HepG2 (cell line): ENCODE results near the gene TSPAN5. TPM values are rescaled to one million over a fixed set of nuclear protein-coding genes. Genes with fewer than 3 reads are reported as not detected.

ENCODE experiments used
- ATAC-seq: fragments of 200-7000 bp; cut with Tn5 transposase; 3 replicates; pipeline ENCODE4 v1.9.1; 2020; ENCODE audit warnings: mild to moderate bottlenecking, moderate library complexity
- BruUV-seq: library from RNA; stranded (reverse); fragments of 400-500 nt; replicated peaks from 2 replicates; lab custom pipeline; 2021; lab: Mats Ljungman, UMichigan
- CTCF ChIA-PET: fragments of 300-600 bp; formaldehyde crosslinking; extraction: SDS; loops from one replicate; lab custom pipeline; 2021; ENCODE audit warnings: low total read pairs, inconsistent platforms, low intra/inter-chr PET ratio; lab: Yijun Ruan, JAX
- POLR2A ChIA-PET: fragments of 350-600 bp; sonication (Branson Sonifier 250); formaldehyde crosslinking; loops from one replicate; lab custom pipeline; 2020; ENCODE audit warnings: antibody characterized with exemption, inconsistent platforms; lab: Yijun Ruan, JAX
- DNase-seq: peaks from one replicate; pipeline ENCODE4 v3.0.0-alpha.2; 2015; ENCODE audit warnings: low spot score
- FAIRE-seq: peaks from 3 replicates; lab custom pipeline; 2011; peaks lifted over from hg19 to GRCh38; lab: Jason Lieb, UNC
- H2AFZ ChIP-seq: one replicate; pipeline ENCODE4 v1.6.1; 2011; ENCODE audit warnings: low read length, inconsistent platforms
- H3K27ac ChIP-seq: fragments of 300-600 bp; 3 replicates; pipeline ENCODE4 v1.8.0; 2011; ENCODE audit warnings: mixed run types, mild to moderate bottlenecking, mixed read lengths, low read length, inconsistent platforms; ENCODE audit not compliant: insufficient read depth; ENCODE audit errors: extremely low read length
- H3K27me3 ChIP-seq, 2 experiments: fragments of 200-600 bp in 1 of 2; 2 replicates in 1 of 2; 3 replicates in 1 of 2; pipeline versions ENCODE4 v1.6.0 to v1.8.0; 2011; ENCODE audit warnings: low read length in 2 of 2, mild to moderate bottlenecking in 2 of 2, moderate library complexity in 2 of 2, inconsistent platforms in 1 of 2; ENCODE audit not compliant: insufficient read depth in 2 of 2, control insufficient read depth in 1 of 2
- H3K36me3 ChIP-seq, 2 experiments: fragments of 200-600 bp in 1 of 2; replicated peaks in 1 of 2; 2 replicates in 1 of 2; 3 replicates in 1 of 2; pipeline versions ENCODE4 v1.5.1 to v1.8.0; 2011; ENCODE audit warnings: low read length in 2 of 2, inconsistent platforms in 1 of 2; ENCODE audit not compliant: insufficient read depth in 2 of 2, control insufficient read depth in 1 of 2
- H3K4me1 ChIP-seq: 2 replicates; pipeline ENCODE4 v1.5.1; 2012; ENCODE audit warnings: low read length, inconsistent platforms; ENCODE audit not compliant: insufficient read depth
- H3K4me2 ChIP-seq: 2 replicates; pipeline ENCODE4 v1.6.0; 2011; ENCODE audit warnings: low read depth, low read length, inconsistent platforms
- H3K4me3 ChIP-seq, 3 experiments: fragments of 200-600 bp in 1 of 3; sonication (generic), shearing (Covaris generic) in 1 of 3; replicated peaks in 1 of 3; 2 replicates each; pipeline ENCODE4 v1.5.1; 2011 to 2016; ENCODE audit warnings: low read length in 3 of 3, inconsistent platforms in 2 of 3, low read depth in 2 of 3, mild to moderate bottlenecking in 2 of 3, control low read depth in 1 of 3, mixed read lengths in 1 of 3; ENCODE audit not compliant: insufficient read depth in 1 of 3
- H3K79me2 ChIP-seq: one replicate; pipeline ENCODE4 v1.6.1; 2011; ENCODE audit warnings: low read length, inconsistent platforms; ENCODE audit not compliant: insufficient read depth
- H3K9ac ChIP-seq: 2 replicates; pipeline ENCODE4 v1.6.0; 2011; ENCODE audit warnings: mild to moderate bottlenecking, low read depth, low read length, inconsistent platforms; ENCODE audit not compliant: insufficient read depth
- H3K9me3 ChIP-seq: 2 replicates; pipeline ENCODE4 v1.5.1; 2012; ENCODE audit warnings: mild to moderate bottlenecking, low read length
- H4K20me1 ChIP-seq: 2 replicates; pipeline ENCODE4 v1.6.0; 2011; ENCODE audit warnings: inconsistent platforms, mild to moderate bottlenecking, low read length, moderate library complexity; ENCODE audit not compliant: insufficient read depth
- CBFB ChIP-seq: sonication (generic); formaldehyde crosslinking; IDR thresholded peaks from 2 replicates; pipeline ENCODE4 v1.4.0; 2020; ENCODE audit warnings: missing genetic modification reagents
- HDAC6 ChIP-seq: fragments of 200-600 bp; sonication (generic); IDR thresholded peaks from 2 replicates; pipeline ENCODE4 v1.7.0; 2017; ENCODE audit warnings: mild to moderate bottlenecking, antibody characterized with exemption, low read length, low read depth
- ZNF672 ChIP-seq: sonication (generic); formaldehyde crosslinking; IDR thresholded peaks from 2 replicates; pipeline ENCODE4 v1.8.1; 2022; ENCODE audit warnings: missing genetic modification reagents
- ZNF773 ChIP-seq: sonication (generic); formaldehyde crosslinking; IDR thresholded peaks from 2 replicates; pipeline ENCODE4 v1.4.0; 2020; ENCODE audit warnings: missing genetic modification reagents, borderline replicate concordance
- WGBS: methylation state at CpG from one replicate; pipeline ENCODE4 v1.1.6; 2017; ENCODE audit warnings: low lambda C conversion rate; 5-methylcytosine and 5-hydroxymethylcytosine counted together
- in situ Hi-C: cut with HindIII; loops from 2 replicates; pipeline ENCODE4 v1.10.0; 2017; ENCODE audit warnings: low pct_unique_long_range_greater_than_20kb; ENCODE audit not compliant: extremely low pct_ligation_motif_present
- intact Hi-C: fragments of 100-400 bp; cut with micrococcal nuclease; formaldehyde crosslinking; loops from one replicate; pipeline ENCODE4 v1.10.0; 2022; ENCODE audit not compliant: unreplicated experiment
- polyA plus RNA-seq, 8 experiments: library from polyadenylated mRNA; depleted of rRNA in 3 of 8; stranded (reverse) in 7 of 8; unstranded in 1 of 8; fragments of >200 nt; fragmentation: Illumina TruSeq in 4 of 8; extraction: Trizol in 4 of 8; gene quantifications; 2 replicates each; pipeline versions ENCODE4 v1.2.1 to v1.2.3, GENCODE V29; 2011 to 2016; ENCODE audit warnings: low read depth in 4 of 8, missing spikeins in 1 of 8, mixed read lengths in 1 of 8; ENCODE audit not compliant: insufficient read depth in 1 of 8
- total RNA-seq, 5 experiments: library from RNA; depleted of rRNA; stranded (reverse); fragments of >200 nt; fragmentation: Illumina TruSeq; extraction: Trizol; gene quantifications; 2 replicates each; pipeline ENCODE4 v1.2.3, GENCODE V29; 2016; ENCODE audit warnings: low read depth in 1 of 5
- TF ChIP-seq, protein P1 (sequence below): IDR thresholded peaks from 2 replicates; pipeline ENCODE4 v1.6.1; 2016; ENCODE audit warnings: missing compliant biosample characterization, missing genetic modification reagents, borderline replicate concordance
- TF ChIP-seq, protein P2 (sequence below): sonication (generic); formaldehyde crosslinking; IDR thresholded peaks from 2 replicates; pipeline ENCODE4 v1.8.1; 2023; ENCODE audit warnings: mild to moderate bottlenecking, missing genetic modification reagents

TSPAN5 gene
- total and polyA plus RNA-seq, 2 of the 13 experiments (the other 11 are each of a cell fraction or from before 2014, with no cell fraction given): 0.20 to 0.53 TPM

DNA sequence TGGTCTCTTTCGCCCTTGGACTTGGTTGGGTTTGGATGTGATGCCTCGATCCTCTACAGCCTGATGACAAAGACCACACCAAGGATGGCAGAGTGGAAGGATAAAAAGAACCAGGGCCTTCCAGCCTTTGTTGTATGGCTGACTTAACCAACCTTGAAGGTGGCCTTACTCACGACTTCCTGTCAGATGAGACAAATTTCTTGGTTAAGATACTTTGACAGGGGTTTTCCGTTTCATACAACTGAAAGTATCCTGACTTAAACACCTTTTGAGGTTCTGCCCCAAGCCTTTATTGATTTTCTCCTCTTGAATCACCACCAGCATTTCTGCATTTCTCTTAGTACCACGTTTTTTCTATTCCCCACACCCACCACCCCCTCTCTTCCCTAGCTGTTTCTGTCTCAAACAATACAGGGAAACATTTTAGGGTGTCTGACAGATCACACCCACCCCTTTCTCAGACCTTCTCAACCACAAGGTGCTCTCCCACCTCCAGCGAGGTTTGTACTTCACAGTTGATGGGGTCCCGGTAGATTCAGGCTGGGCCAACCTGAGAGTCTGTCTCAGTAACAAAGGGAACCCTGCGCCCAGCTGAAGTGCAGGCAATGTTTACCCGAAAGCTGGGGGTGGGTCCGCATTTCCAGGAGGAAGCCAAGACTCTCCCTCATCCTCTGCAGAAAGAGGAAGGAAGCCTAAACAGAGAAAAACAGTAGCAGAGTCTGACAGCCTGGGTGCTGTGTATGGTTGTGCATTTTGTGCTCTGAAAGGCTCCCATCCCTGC is 5.0 kb upstream of the TSPAN5 start:
- no TSS peak for BruUV-seq
- Histone ChIP-seq H3K4me3 (no peak overlapping the region), H3K9me3 (no peaks in the 10 kb centered on the region), H3K79me2 (no peaks in the 10 kb centered on the region), H3K9ac (no peak overlapping the region), H3K27me3 (peaks cover 0 to 19% of the 10 kb centered on the region in 2 experiments; a peak in 2 of 5 replicates), H3K27ac (no peak overlapping the region), H2AFZ (no peak overlapping the region), H3K36me3 (no peaks in the 10 kb centered on the region), H4K20me1 (no peaks in the 10 kb centered on the region), H3K4me1 (no peaks in the 10 kb centered on the region), H3K4me2 (no peak overlapping the region)
- ChIA-PET CTCF (no interaction called here), POLR2A (no interaction called here)
- in situ Hi-C loops (no loop called here), intact Hi-C loops (no loop called here)
- FAIRE-seq (no peak), DNase-seq (no peak), ATAC-seq (no peak)
- 52% methylated on average over 10 of the region's 10 CpGs for WGBS
- TF ChIP-seq ZNF773 (CRISPR knock-in tag): no peak
- TF ChIP-seq, protein P1, sequence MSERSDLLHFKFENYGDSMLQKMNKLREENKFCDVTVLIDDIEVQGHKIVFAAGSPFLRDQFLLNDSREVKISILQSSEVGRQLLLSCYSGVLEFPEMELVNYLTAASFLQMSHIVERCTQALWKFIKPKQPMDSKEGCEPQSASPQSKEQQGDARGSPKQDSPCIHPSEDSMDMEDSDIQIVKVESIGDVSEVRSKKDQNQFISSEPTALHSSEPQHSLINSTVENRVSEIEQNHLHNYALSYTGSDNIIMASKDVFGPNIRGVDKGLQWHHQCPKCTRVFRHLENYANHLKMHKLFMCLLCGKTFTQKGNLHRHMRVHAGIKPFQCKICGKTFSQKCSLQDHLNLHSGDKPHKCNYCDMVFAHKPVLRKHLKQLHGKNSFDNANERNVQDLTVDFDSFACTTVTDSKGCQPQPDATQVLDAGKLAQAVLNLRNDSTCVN (CRISPR knock-in tag): no peak
- TF ChIP-seq HDAC6: no peak
- TF ChIP-seq ZNF672 (CRISPR knock-in tag): no peak

DNA sequence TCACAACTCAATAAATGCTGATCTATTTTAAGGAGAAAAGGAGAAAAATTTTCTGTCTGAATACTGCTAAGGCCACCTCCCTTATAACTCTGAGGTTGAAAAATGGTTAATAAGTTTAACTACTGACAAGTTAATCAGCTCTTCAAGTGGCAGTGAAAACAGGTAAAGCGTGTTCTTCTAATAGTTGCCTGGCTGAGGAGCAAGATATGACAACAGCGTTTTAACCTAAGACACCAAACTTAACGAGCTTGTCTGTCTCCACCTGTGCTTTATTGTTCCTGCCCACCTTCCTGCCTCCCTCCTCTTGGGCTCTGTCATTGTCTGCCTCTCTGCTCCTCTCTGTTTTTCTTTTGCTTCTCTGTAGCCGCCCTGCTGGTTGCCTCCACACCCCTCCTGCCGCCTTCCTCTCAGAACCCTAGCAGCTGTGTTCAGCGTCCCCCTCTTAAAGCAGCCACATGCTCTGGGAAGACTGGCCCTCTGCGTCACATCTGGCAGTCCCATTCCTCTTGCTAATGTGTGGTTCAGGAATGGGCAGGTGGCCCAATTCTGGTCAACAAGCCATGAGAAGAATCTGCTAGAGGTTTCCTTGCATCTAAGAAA is 4.3 kb upstream of the TSPAN5 start:
- peaks cover 5% of the 10 kb centered on the region for H3K4me1 ChIP-seq
- FAIRE-seq: no peak
- TF ChIP-seq, protein P2, sequence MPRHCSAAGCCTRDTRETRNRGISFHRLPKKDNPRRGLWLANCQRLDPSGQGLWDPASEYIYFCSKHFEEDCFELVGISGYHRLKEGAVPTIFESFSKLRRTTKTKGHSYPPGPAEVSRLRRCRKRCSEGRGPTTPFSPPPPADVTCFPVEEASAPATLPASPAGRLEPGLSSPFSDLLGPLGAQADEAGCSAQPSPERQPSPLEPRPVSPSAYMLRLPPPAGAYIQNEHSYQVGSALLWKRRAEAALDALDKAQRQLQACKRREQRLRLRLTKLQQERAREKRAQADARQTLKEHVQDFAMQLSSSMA (CRISPR knock-in tag): no peak
- no peak for TF ChIP-seq CBFB (CRISPR knock-in tag)
- no peak overlapping the region for H3K9ac ChIP-seq
- no peak for ATAC-seq
- H3K4me2 ChIP-seq: no peak overlapping the region
- H3K4me3 ChIP-seq: no peak overlapping the region
- H3K27ac ChIP-seq: no peak overlapping the region
- no TSS peak for BruUV-seq
- CTCF ChIA-PET: no interaction called here
- H4K20me1 ChIP-seq: no peaks in the 10 kb centered on the region
- DNase-seq: no peak
- in situ Hi-C loops (no loop called here), intact Hi-C loops (no loop called here)
- no peaks in the 10 kb centered on the region for H3K9me3 ChIP-seq
- H2AFZ ChIP-seq: no peak overlapping the region
- peaks cover 2 to 24% of the 10 kb centered on the region in 2 experiments; a peak in 3 of 5 replicates for H3K27me3 ChIP-seq
- no peaks in the 10 kb centered on the region for H3K79me2 ChIP-seq
- POLR2A ChIA-PET: no interaction called here
- WGBS: 28% methylated on average over 7 of the region's 7 CpGs
- no peaks in the 10 kb centered on the region for H3K36me3 ChIP-seq
